Naive B cell (primary cell): ENCODE results near the gene SP140L. TPM values are rescaled to one million over a fixed set of nuclear protein-coding genes. Genes with fewer than 3 reads are reported as not detected.
"Not testable (repeated sequence)": the region's sequence is repeated elsewhere in the genome, so short reads cannot be mapped to it uniquely, and the experiment has no call there.

Experiments used
- ATAC-seq, 2 donors: fragments of 150-1000 bp; cut with Tn5 transposase; 2 replicates each; pipeline ENCODE4 v1.10.0; 2021; ENCODE audit warnings: low read depth in 2 of 2, mild to moderate bottlenecking in 2 of 2, moderate library complexity in 2 of 2
- DNase-seq: peaks from one replicate; pipeline ENCODE4 v3.0.0; 2022
- H3K27ac Mint-ChIP-seq, 6 donors: one replicate each; pipeline ENCODE4 v1.8.0; 2020 to 2022; ENCODE audit warnings: mild to moderate bottlenecking in 6 of 6, mixed read lengths in 6 of 6, moderate library complexity in 5 of 6, inconsistent platforms in 2 of 6
- H3K27me3 Mint-ChIP-seq, 3 donors: one replicate each; pipeline ENCODE4 v1.8.0; 2021 to 2022; ENCODE audit warnings: mixed read lengths in 3 of 3, mild to moderate bottlenecking in 1 of 3
- H3K36me3 Mint-ChIP-seq, 2 donors: one replicate each; pipeline ENCODE4 v1.8.0; 2020 to 2022; ENCODE audit warnings: mixed read lengths in 2 of 2, inconsistent platforms in 1 of 2, mild to moderate bottlenecking in 1 of 2
- H3K4me1 Mint-ChIP-seq, 3 donors: one replicate each; pipeline ENCODE4 v1.8.0; 2020 to 2022; ENCODE audit warnings: mixed read lengths in 3 of 3, inconsistent platforms in 1 of 3, mild to moderate bottlenecking in 1 of 3, moderate library complexity in 1 of 3
- H3K4me3 Mint-ChIP-seq, 8 donors: one replicate each; pipeline ENCODE4 v1.8.0; 2020 to 2022; ENCODE audit warnings: mild to moderate bottlenecking in 8 of 8, mixed read lengths in 8 of 8, moderate library complexity in 8 of 8, inconsistent platforms in 2 of 8
- H3K9me3 Mint-ChIP-seq, 7 donors: one replicate each; pipeline ENCODE4 v1.8.0; 2020 to 2022; ENCODE audit warnings: mixed read lengths in 7 of 7, mild to moderate bottlenecking in 5 of 7, inconsistent platforms in 2 of 7, moderate library complexity in 1 of 7
- polyA plus RNA-seq, 6 donors: library from polyadenylated mRNA; unstranded; fragments of 300-500 nt; fragmentation: Illumina TruSeq; gene quantifications; one replicate each; pipeline ENCODE4 v1.2.3, GENCODE V29; 2021; ENCODE audit warnings: low read depth in 6 of 6

SP140L gene
- polyA plus RNA-seq, 6 donors from 2014 or later, result 48.5 to 82.4 (median 54.0) TPM

DNA sequence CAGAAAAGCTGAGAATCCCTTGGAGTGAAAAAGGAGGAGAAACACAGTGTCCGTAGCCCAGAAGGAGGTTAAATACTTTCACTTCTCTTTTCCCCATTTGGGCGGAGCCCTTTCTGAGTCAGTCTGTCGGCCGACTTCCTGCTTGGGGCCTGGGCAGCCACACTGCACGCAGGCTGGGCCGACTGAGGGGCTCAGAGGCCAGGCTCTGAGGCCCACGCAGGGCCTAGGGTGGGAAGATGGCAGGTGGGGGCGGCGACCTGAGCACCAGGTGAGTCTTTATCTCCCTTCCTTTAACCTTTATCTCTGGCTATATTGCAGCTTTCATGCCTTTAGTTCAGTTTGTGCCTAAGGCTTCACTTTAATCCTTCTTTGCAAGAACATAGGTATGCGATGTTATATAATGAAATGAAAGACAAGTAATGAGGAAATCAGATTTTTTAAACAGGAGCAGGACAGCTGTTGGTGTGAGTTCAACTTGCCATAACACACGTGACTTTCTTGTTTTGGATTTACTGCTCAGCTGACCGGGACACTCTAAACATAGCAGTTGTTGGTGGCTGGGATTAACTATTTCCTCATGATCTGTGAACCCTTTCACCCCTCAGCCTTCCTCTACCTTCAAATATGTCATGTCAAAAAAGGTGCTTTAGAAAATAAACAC is 89.2 kb downstream of the SP140L start, which contains the start of gene SP100:
TSS of gene SP100 (plus strand) at position 141 of the 661 bp plus-strand sequence. CDS start at position 237, 96 bp downstream.
- H3K27ac Mint-ChIP-seq, result peak within 1 kb of the TSS; percentile 93 to 100 (median 98)
- ATAC-seq (peak; percentile 84 to 86), DNase-seq (peak; percentile 88)
- H3K27me3 Mint-ChIP-seq, result no peaks in the 10 kb centered on the region
- H3K9me3 Mint-ChIP-seq, result no peaks in the 10 kb centered on the region
- H3K36me3 Mint-ChIP-seq, result peaks cover 19 to 29% of the 10 kb centered on the region in 2 donors
- peak within 1 kb of the TSS; percentile 89 to 99 (median 95) for H3K4me3 Mint-ChIP-seq
- H3K4me1 Mint-ChIP-seq, result peaks cover 63 to 83% (median 73%) of the 10 kb centered on the region in 3 donors

DNA sequence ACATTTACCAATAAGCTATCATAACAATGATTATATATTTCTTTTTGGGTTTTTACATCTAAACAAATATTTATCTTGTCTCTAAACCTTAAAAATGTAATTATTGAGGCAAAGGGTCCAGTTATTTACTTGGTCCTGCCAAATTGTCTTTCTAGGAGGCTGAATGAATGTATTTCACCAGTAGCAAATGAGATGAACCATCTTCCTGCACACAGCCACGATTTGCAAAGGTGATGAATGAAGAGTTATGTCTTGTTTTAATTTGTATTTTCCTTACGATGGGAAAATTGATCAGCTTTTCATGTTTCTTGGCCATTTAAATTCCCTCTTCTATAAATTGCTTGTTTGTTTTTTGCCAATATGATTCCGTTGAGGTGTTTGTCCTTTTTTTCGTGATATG is 90.4 kb downstream of the SP140L start:
- Mint-ChIP-seq H3K4me3 (peak overlapping the region; percentile 89 to 99 (median 95)), H3K27me3 (no peaks in the 10 kb centered on the region), H3K27ac (peak overlapping the region; percentile 31 to 100 (median 82)), H3K9me3 (no peaks in the 10 kb centered on the region), H3K4me1 (peaks cover 67 to 86% (median 75%) of the 10 kb centered on the region in 3 donors), H3K36me3 (peaks cover 31 to 40% of the 10 kb centered on the region in 2 donors)
- DNase-seq (no peak), ATAC-seq (no peak)

DNA sequence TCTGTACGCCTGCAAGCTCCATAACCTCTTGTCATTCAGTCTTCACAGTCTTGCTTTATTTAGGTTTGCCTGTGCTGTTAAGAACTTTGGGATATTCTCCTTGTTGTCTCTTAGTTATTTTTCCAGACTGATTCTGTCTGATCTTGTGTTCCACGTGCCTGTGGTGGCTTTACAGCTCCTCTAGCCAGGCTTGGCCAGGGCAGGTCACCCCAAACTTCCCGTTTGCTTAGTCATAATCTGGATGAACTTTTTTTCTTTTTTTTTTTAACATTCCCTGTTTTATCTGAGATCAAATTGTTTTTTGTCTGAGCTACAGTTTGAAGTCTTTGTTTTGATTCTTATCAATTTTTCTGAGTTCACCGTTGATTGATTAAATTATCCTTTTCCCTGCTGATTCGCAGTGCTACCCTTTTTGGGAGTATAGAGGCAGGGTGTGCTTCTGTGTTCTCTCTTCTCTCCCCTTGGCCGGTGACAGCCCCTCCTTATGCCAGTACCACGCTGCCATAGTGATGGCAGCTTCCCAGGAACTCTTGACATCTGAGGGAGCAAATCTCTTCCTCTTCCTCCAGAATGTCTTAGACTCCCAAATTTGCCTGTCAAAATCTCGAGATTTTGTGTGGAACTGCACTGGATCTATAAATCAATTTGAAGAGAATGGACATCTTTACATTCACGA is 91.5 kb downstream of the SP140L start:
- peaks cover 64 to 86% (median 71%) of the 10 kb centered on the region in 3 donors for H3K4me1 Mint-ChIP-seq
- no peak for ATAC-seq
- peak overlapping the region; percentile 89 to 99 (median 95) for H3K4me3 Mint-ChIP-seq
- peaks cover 37 to 43% of the 10 kb centered on the region in 2 donors for H3K36me3 Mint-ChIP-seq
- no peak for DNase-seq
- peak overlapping the region; percentile 90 to 100 (median 97) for H3K27ac Mint-ChIP-seq
- H3K9me3 Mint-ChIP-seq, result no peaks in the 10 kb centered on the region
- H3K27me3 Mint-ChIP-seq, result no peaks in the 10 kb centered on the region

DNA sequence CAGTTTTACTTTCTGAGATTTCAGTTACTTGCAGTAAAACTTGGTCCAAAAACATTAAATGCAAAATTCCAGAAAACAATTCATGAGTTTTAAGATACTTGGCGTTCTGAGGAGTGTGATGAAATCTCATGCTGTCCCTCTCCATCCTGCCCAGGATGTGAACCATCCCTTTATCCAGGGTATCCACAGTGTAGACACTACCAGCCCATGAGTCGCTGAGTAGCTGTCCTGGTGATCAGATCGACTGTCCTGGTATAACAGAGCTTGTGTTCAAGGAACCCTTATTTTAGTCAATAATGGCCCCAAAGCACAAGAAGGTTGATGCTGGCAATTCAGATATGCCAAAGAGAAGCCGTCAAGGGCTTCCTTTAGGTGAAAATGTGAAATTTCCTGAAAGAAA is 92.2 kb downstream of the SP140L start:
- ATAC-seq, result no peak
- DNase-seq, result no peak
- Mint-ChIP-seq H3K9me3 (no peaks in the 10 kb centered on the region), H3K36me3 (peaks cover 44 to 48% of the 10 kb centered on the region in 2 donors), H3K4me3 (peak overlapping the region; percentile 89 to 99 (median 95)), H3K4me1 (peaks cover 67 to 86% (median 71%) of the 10 kb centered on the region in 3 donors), H3K27me3 (no peaks in the 10 kb centered on the region), H3K27ac (peak overlapping the region; percentile 90 to 100 (median 97))

DNA sequence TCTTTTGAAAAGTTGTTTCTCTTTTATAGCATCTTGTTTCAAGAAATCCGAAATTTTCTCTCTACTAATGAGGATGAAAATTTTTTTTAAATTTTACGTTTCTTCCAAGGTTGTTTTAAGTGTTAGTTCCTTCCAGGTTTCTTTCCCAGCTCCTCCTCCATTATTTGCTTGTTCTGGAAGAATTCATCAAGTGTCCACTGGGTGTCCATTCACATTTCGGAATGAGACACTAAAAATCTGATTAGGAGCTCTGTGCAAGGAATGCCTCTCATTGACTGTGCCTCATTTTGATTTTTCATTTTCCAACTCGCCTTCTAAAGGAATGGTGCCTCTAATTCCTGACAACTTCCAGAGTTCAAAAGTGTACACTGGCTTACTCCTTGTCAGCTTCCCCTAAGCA is 95.2 kb downstream of the SP140L start:
- Mint-ChIP-seq H3K27me3 (no peaks in the 10 kb centered on the region), H3K4me1 (peaks cover 66 to 91% (median 83%) of the 10 kb centered on the region in 3 donors), H3K27ac (peak overlapping the region in 5 of 6 donors; percentile 1 to 100 (median 59)), H3K36me3 (peaks cover 56 to 57% of the 10 kb centered on the region in 2 donors), H3K4me3 (peak overlapping the region in 7 of 8 donors; percentile 31 to 95 (median 75)), H3K9me3 (no peaks in the 10 kb centered on the region)
- no peak for DNase-seq
- no peak for ATAC-seq

DNA sequence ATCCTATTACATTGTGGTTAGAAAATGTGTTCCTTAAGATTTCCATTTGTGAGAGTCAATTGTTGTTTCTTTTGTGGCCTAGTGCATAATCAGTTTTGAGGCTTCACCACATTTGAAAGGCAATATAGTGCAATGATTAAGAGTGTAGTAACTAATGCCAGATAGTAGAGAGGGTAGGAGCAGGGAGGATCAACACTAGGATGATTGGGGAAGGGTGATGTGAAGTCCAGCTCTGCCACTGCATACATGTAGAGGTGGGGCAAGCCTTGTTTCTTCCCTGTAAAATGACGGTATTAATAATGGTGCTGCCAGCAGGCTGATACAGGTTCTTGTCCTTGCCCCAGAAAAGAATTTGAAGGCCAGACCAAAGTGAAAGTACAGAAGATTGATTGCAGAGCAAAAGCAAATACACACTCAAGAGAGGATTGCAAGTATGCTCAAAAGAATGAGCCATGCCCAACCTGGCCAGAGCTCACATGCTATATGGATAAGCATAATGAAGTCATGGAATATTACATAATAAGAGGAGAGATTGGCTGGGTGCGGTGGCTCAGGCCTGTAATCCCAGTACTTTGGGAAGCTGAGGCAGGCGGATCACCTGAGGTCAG is 97.0 kb downstream of the SP140L start:
- peak overlapping the region; percentile 46 to 91 (median 78) for H3K27ac Mint-ChIP-seq
- peaks cover 65 to 93% (median 90%) of the 10 kb centered on the region in 3 donors for H3K4me1 Mint-ChIP-seq
- H3K36me3 Mint-ChIP-seq, result peaks cover 52 to 57% of the 10 kb centered on the region in 2 donors
- H3K4me3 Mint-ChIP-seq, result peak overlapping the region; percentile 62 to 86 (median 78)
- H3K27me3 Mint-ChIP-seq, result no peaks in the 10 kb centered on the region
- H3K9me3 Mint-ChIP-seq, result peaks cover 0 to 5% (median 2%) of the 10 kb centered on the region in 7 donors
- no peak for ATAC-seq
- no peak for DNase-seq

DNA sequence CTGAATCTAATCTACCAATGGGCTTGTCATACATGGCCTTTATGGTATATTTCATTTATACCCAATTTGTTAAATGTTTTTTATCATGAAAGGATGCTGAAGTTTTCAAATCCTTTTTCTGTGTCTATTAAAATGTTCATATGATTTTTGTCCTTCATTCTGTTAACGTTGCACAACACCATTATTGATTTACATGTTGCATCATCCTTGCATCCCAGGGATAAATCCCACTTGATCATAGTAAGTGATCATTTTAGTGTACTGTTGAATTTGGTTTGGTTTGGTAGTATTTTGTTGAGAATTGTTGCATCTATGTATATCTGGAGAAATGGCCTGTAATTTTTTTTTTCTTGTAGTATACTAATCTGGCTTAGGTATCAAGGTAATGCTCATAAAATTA is 98.4 kb downstream of the SP140L start:
- Mint-ChIP-seq H3K27ac (peak overlapping the region; percentile 13 to 85 (median 70)), H3K27me3 (no peaks in the 10 kb centered on the region), H3K4me1 (peaks cover 66 to 89% (median 87%) of the 10 kb centered on the region in 3 donors), H3K9me3 (peaks cover 4 to 14% (median 8%) of the 10 kb centered on the region in 7 donors), H3K36me3 (peaks cover 60 to 69% of the 10 kb centered on the region in 2 donors), H3K4me3 (peak overlapping the region in 7 of 8 donors; percentile 31 to 79 (median 66))
- no peak for ATAC-seq
- DNase-seq, result no peak

DNA sequence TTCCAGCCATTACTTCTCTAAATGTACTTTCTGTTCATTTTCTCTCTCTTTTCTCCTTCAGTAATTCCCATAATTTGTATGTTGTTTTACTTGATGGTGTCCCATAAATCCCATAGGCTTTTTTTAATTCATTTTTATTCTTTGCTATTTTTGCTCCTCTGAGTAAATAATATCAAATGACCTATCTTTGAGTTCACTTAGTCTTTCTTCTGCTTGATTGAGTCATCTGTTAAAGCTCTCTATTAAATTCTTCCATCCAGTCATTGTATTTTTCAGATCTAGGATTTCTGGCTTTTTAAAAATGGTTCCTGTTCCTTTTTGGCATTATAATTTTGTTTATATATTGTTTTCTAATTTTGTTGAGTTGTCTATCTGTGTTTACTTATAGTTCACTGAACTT is 102.5 kb downstream of the SP140L start:
- Mint-ChIP-seq H3K36me3 (peaks cover 44 to 49% of the 10 kb centered on the region in 2 donors), H3K27ac (peak overlapping the region in 4 of 6 donors; percentile 76 to 96 (median 84)), H3K9me3 (peaks cover 4 to 19% (median 10%) of the 10 kb centered on the region in 7 donors), H3K27me3 (no peaks in the 10 kb centered on the region), H3K4me1 (peaks cover 50 to 77% (median 70%) of the 10 kb centered on the region in 3 donors), H3K4me3 (peak overlapping the region in 7 of 8 donors; percentile 5 to 62 (median 36))
- DNase-seq (no peak), ATAC-seq (no peak)

DNA sequence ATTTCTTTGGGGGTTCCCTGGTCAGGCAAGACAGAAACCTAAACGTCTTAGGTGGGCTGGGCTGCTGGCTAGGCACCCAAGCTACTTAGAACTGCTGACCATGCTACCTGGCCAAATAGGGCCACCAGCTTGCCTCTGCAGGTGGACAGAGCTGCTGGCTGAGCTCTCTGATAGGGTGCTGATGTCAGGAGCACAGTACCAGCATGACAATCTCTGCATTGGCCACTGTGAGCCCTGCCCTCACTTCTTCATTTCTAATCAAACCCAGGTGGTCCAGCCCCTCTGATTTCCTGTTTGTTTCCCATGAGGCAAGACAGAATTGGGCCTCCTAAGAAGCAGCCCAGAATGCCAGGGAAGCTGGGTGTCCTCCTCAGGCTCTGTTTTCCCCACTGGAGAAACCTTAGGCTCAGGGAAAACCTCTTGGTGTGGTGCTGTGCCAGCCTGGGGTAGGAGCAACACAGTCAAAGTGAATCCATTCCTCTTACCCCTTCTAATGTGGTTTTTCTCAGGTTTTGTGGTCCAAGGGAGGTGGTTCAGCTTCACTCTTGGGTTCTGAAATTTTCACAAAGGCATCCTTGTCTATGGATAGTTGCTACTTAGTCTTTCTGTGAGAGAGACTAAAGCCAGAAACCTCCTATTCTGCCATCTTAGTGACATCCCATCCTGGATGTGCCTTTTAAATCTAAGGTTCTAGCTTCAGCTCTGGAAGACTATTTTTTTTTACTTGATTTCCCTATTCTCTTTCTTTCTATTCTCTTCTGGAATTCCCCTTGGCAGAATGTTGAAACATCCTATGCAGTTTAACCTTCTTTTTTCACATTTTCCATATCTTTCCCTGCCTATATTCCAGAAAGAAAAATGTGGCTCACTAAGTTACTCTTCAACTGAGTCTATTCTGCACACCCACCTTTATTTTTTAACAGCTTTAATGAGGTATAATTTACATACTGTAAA is 104.2 kb downstream of the SP140L start:
- peaks cover 44 to 72% (median 65%) of the 10 kb centered on the region in 3 donors for H3K4me1 Mint-ChIP-seq
- H3K36me3 Mint-ChIP-seq, result peaks cover 42 to 47% of the 10 kb centered on the region in 2 donors
- DNase-seq (no peak), ATAC-seq (peak; percentile 81 to 83)
- H3K27me3 Mint-ChIP-seq, result no peaks in the 10 kb centered on the region
- H3K4me3 Mint-ChIP-seq, result peak overlapping the region; percentile 16 to 84 (median 68)
- peak overlapping the region; percentile 63 to 96 (median 88) for H3K27ac Mint-ChIP-seq
- peaks cover 5 to 33% (median 13%) of the 10 kb centered on the region in 7 donors for H3K9me3 Mint-ChIP-seq

DNA sequence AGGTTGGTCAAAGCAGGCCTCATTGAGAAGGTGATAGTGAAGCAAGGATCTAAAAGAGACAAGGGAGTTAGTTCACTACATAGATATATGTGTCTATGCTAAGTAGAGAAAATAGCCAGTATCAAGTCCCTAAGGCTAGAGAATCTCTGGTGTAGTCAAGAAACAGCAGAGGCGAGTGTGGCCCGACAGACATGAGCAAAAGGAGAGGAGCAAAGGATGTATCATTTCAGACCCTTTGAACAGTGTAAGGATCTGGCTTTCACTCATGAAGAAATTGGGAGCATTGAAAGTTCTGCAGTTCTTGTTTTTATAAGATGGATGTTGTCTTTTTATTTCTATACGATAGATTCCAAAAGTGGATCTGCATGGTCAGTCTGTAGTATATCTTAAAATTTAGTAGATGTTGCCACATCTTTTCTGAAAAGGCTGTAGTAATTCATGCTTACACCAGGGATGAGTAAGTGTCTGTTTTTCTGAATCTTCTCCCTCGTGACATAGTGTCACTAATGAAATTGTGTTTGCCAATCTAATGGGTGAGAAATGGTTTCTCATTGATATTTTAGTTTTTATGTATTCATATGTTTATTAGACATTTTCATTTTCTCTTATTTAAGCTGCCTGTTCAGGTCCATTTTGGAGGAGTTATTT is 107.8 kb downstream of the SP140L start:
- DNase-seq (no peak), ATAC-seq (no peak)
- Mint-ChIP-seq H3K4me1 (peaks cover 47 to 72% (median 52%) of the 10 kb centered on the region in 3 donors), H3K36me3 (peaks cover 24 to 37% of the 10 kb centered on the region in 2 donors), H3K27ac (peak overlapping the region; percentile 19 to 89 (median 87)), H3K4me3 (peak overlapping the region in 6 of 8 donors; percentile 3 to 64 (median 46)), H3K9me3 (peaks cover 3 to 33% (median 6%) of the 10 kb centered on the region in 7 donors), H3K27me3 (no peaks in the 10 kb centered on the region)

DNA sequence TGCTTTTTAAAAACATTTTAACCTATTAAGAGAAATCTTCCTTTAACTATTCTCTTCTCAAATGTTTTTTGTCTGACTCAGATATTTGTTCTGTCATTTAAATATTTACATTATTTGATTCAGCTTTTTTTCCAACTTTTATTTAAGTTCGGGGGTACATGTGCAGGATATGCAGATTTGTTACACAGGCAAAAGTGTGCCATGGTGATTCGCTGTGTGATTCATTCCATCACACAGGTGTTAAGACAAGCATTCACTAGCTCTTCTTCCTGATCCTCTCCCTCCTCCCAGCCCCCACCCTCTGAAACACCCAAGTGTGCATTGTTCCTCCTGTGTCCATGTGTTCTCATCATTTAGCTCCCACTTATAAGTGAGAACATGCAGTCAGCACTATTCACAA is 108.4 kb downstream of the SP140L start:
- Mint-ChIP-seq H3K27me3 (no peaks in the 10 kb centered on the region), H3K9me3 (peaks cover 3 to 29% (median 6%) of the 10 kb centered on the region in 7 donors), H3K36me3 (peaks cover 19 to 34% of the 10 kb centered on the region in 2 donors), H3K4me3 (peak overlapping the region in 1 of 8 donors; percentile 35), H3K27ac (peak overlapping the region in 5 of 6 donors; percentile 36 to 92 (median 86)), H3K4me1 (peaks cover 44 to 66% (median 49%) of the 10 kb centered on the region in 3 donors)
- no peak for ATAC-seq
- DNase-seq, result no peak

DNA sequence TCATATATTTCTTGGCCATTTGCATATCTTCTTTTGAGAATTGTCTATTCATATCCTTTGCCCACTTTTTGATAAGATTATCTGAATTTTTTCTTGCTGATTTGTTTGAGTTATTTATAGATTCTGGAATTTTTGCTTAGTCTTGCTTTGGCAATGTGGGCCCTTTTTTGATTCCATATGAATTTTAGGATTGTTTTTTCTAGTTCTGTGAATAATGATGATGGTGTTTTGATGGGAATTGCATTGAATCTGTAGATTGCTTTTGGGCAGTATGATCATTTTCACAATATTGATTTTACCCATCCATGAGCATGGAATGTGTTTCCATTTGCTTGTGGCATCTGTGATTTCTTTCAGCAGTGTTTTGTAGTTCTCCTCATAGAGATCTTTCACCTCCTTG is 112.1 kb downstream of the SP140L start:
- H3K9me3 Mint-ChIP-seq, result peaks cover 3 to 24% (median 6%) of the 10 kb centered on the region in 7 donors
- peak overlapping the region; percentile 79 to 98 (median 96) for H3K27ac Mint-ChIP-seq
- H3K27me3 Mint-ChIP-seq, DNase-seq, ATAC-seq: not testable (repeated sequence)
- H3K36me3 Mint-ChIP-seq, result peaks cover 23 to 30% of the 10 kb centered on the region in 2 donors
- peak overlapping the region in 7 of 8 donors; percentile 70 to 93 (median 89) for H3K4me3 Mint-ChIP-seq
- H3K4me1 Mint-ChIP-seq, result peaks cover 44 to 78% (median 55%) of the 10 kb centered on the region in 3 donors
